Testis (tissue), 3 donors: Measurements from ENCODE around the gene SPDYE17. TPM values are rescaled to one million over a fixed set of nuclear protein-coding genes. Genes with fewer than 3 reads are reported as not detected.
"Not testable (repeated sequence)": the region's sequence is repeated elsewhere in the genome, so short reads cannot be mapped to it uniquely, and the experiment has no call there.

Experiments used
- DNase-seq: peaks from one replicate; pipeline ENCODE4 v3.0.0-alpha.2; 2019
- H3K27ac ChIP-seq, 2 donors: fragments of 200-600 bp; sonication (generic); one replicate each; pipeline ENCODE4 v1.5.1; 2019
- H3K27me3 ChIP-seq: fragments of 200-600 bp; sonication (generic); one replicate; pipeline ENCODE4 v1.5.1; 2019
- H3K36me3 ChIP-seq: fragments of 200-600 bp; sonication (generic); one replicate; pipeline ENCODE4 v1.5.1; 2017; ENCODE audit warnings: low read depth; ENCODE audit errors: missing control alignments
- H3K4me1 ChIP-seq: fragments of 200-600 bp; sonication (generic); one replicate; pipeline ENCODE4 v1.5.1; 2019
- H3K4me3 ChIP-seq, 2 donors: fragments of 200-600 bp; sonication (generic); one replicate each; pipeline ENCODE4 v1.5.1; 2017 to 2019
- H3K9me3 ChIP-seq: fragments of 200-600 bp; sonication (generic); one replicate; pipeline ENCODE4 v1.5.1; 2017
- CTCF ChIP-seq, 3 experiments: fragments of 450-650 bp in 2 of 3; fragments of 200-600 bp in 1 of 3; sonication (generic) in 1 of 3; IDR thresholded peaks; one replicate each; pipeline ENCODE4 v1.5.1; 2016 to 2019; ENCODE audit warnings: antibody characterized with exemption in 3 of 3, mild to moderate bottlenecking in 2 of 3, moderate library complexity in 1 of 3
- POLR2A ChIP-seq: fragments of 450-650 bp; IDR thresholded peaks from one replicate; pipeline ENCODE4 v1.6.1; 2017; ENCODE audit warnings: antibody characterized with exemption, mild to moderate bottlenecking, moderate library complexity
- WGBS, 2 donors: methylation state at CpG; one replicate each; pipeline ENCODE4 v1.1.5; 2018; 5-methylcytosine and 5-hydroxymethylcytosine counted together
- intact Hi-C: fragments of 100-400 bp; cut with DNase I; formaldehyde crosslinking; loops from one replicate; pipeline ENCODE4 v1.15.1; 2023; ENCODE audit warnings: low total_unique reads
- polyA plus RNA-seq: library from polyadenylated mRNA; stranded (reverse); fragments of 350-450 nt; fragmentation: Illumina TruSeq; extraction: RNeasy Lipid Tissue Mini Kit (QIAGEN cat#74804); gene quantifications from one replicate; pipeline ENCODE4 v1.2.3, GENCODE V29; 2014; ENCODE audit warnings: low read depth, low replicate concordance; ENCODE audit not compliant: insufficient read depth
- total RNA-seq, 2 donors: library from RNA; depleted of rRNA; stranded (reverse); fragments of >200 nt; gene quantifications; one replicate each; pipeline ENCODE4 v1.2.3, GENCODE V29; 2016

SPDYE17 gene
- total and polyA plus RNA-seq, 3 donors from 2014 or later = not detected

DNA sequence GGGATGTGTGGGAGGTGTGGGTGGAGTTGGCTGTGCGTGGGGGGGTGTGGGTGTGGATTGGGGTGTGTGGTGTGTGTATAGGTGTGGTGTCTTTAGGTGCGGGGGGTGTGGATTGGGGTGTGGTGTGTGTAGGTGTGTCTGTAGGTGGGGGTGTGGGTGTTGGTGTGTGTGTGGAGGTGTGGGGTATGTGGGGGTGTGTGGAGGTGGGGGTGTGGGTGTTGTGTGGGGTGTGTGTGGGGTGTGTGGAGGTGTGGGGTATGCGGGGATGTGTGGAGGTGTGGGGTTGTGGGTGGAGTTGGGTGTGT is 33.9 kb downstream of the SPDYE17 start:
- WGBS, 2 donors = 65 to 71% methylated on average over 3 of the region's 3 CpGs
- Histone ChIP-seq H3K27me3 (no peaks in the 10 kb centered on the region), H3K27ac (no peak overlapping the region), H3K36me3 (no peaks in the 10 kb centered on the region), H3K9me3 (no peaks in the 10 kb centered on the region), H3K4me3 (no peak overlapping the region), H3K4me1 (no peaks in the 10 kb centered on the region)
- TF ChIP-seq POLR2A (no peak), CTCF (IDR thresholded peaks at IDR 0.05) (no peak)
- no peak for DNase-seq
- intact Hi-C loops = no loop called here

DNA sequence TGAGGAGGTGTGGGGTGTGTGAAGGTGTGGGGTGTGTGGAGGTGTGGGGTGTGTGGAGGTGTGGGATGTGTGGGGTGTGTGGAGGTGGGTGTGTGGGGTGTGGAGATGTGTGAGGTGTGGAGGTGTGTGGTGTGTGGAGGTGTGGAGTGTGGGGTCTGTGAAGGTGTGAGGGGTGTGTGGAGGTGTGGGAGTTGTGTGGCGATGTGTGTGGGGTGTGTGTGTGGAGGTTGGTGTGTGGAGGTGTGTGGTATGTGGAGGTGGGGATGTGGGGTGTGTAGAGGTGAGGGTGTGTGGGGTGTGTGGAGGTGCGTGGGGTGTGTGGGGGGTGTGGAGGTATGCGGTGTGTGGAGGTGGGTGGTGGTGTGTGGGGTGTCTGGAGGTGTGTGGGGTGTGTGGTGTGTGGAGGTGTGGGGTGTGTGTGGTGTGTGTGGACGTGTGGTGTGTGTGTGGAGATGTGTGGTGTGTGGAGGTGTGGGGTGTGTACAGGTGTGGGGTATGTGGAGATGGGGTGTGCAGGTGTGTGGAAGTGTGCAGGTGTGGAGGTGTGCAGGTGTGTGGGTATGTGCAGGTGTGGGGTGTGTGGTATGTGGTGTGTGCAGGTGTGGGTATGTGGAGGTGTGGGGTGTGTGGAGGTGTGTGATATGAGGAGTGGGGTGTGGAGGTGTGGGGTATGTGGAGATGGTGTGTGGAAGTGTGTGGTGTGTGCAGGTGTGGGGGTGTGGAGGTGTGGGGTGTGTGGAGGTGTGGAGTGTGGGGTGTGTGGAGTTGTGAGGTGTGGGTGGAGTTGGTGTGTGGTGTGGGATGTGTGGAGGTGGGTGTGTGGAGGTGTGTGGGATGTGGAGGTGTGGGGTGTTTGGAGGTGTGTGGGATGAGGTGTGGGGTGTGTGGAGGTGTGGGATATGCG is 34.5 kb downstream of the SPDYE17 start:
- no peaks in the 10 kb centered on the region for H3K4me1 ChIP-seq
- no peak for TF ChIP-seq POLR2A
- TF ChIP-seq CTCF (IDR thresholded peaks at IDR 0.05) = no peak
- H3K27me3 ChIP-seq = no peaks in the 10 kb centered on the region
- H3K4me3 ChIP-seq = no peak overlapping the region
- no peaks in the 10 kb centered on the region for H3K36me3 ChIP-seq
- no peak overlapping the region for H3K27ac ChIP-seq
- no peak for DNase-seq
- 60 to 69% methylated on average over 5 of the region's 5 CpGs for whole genome bisulfite sequencing, 2 donors
- no peaks in the 10 kb centered on the region for H3K9me3 ChIP-seq
- intact Hi-C loops = no loop called here

DNA sequence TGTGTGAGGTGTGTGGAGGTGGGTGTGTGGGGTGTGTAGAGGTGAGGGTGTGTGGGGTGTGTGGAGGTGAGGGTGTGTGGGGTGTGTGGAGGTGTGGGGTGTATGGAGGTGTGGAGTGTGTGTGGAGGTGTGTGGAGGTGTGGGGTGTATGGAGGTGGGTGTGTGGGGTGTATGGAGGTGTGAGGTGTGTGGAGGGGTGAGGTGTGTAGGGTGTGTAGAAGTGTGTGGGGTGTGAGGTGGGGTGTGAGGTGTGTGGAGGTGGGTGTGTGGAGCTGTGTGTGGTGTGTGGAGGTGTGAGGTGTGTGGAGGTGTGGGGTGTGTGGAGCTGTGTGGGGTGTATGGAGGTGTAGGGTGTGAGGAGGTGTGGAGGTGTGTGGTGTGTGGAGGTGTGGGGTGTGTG is 35.2 kb downstream of the SPDYE17 start:
- intact Hi-C loops, H3K27ac ChIP-seq, DNase-seq: not testable (repeated sequence)

GRCh38 chr7:76994286-76994685 is 37.9 kb downstream of the SPDYE17 start:
- intact Hi-C loops, H3K36me3 ChIP-seq, H3K4me3 ChIP-seq, H3K27me3 ChIP-seq, H3K9me3 ChIP-seq, DNase-seq, H3K4me1 ChIP-seq, H3K27ac ChIP-seq: not testable (repeated sequence)
- WGBS, 2 donors = 93% methylated on average over 6 of the region's 13 CpGs; no CpG with 5 or more reads in 1 of the 2 donors

More for the DNA sequence above, 35.2 kb downstream of the SPDYE17 start:
- H3K4me3 ChIP-seq, H3K27me3 ChIP-seq, H3K36me3 ChIP-seq, H3K9me3 ChIP-seq, H3K4me1 ChIP-seq: not testable (repeated sequence)

GRCh38 chr7:76993831-76994230 is 38.3 kb downstream of the SPDYE17 start:
- intact Hi-C loops, H3K27me3 ChIP-seq, H3K4me1 ChIP-seq, H3K36me3 ChIP-seq, DNase-seq, H3K4me3 ChIP-seq, H3K27ac ChIP-seq, H3K9me3 ChIP-seq: not testable (repeated sequence)
- 93 to 96% methylated on average over 10 to 18 of the region's 19 CpGs for WGBS, 2 donors

DNA sequence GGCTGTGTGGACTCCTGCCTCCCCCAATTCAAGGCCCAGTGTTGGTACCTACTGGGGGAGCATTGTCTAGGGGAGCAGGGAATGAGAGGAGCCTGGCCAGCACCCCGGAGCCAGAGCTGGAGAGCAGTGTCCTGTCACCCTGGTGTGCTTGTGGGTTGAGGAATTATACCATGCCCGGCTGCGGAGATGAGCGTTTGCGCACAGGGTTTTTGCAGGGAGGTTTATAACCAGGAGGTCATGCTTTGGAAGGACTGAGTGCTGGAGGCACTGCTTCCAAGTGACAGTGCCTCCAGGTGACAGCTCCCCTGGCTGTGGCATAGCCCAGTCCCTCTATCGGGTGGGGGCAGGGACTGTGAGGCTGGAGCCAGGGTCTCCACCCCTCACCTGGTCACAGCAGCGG is 39.3 kb downstream of the SPDYE17 start:
- intact Hi-C loops = not testable (repeated sequence)

GRCh38 chr7:76992204-76992603 is 40.0 kb downstream of the SPDYE17 start:
- WGBS, 2 donors = 71 to 78% methylated on average over 6 to 7 of the region's 18 CpGs
- DNase-seq, H3K4me3 ChIP-seq, H3K27ac ChIP-seq, intact Hi-C loops, H3K9me3 ChIP-seq, H3K27me3 ChIP-seq, H3K4me1 ChIP-seq, H3K36me3 ChIP-seq: not testable (repeated sequence)

More for the DNA sequence above, 39.3 kb downstream of the SPDYE17 start:
- H3K27me3 ChIP-seq, H3K4me3 ChIP-seq, H3K9me3 ChIP-seq, DNase-seq, H3K36me3 ChIP-seq, H3K27ac ChIP-seq, H3K4me1 ChIP-seq: not testable (repeated sequence)
- WGBS, 2 donors = 94 to 100% methylated on average over 1 to 5 of the region's 7 CpGs

DNA sequence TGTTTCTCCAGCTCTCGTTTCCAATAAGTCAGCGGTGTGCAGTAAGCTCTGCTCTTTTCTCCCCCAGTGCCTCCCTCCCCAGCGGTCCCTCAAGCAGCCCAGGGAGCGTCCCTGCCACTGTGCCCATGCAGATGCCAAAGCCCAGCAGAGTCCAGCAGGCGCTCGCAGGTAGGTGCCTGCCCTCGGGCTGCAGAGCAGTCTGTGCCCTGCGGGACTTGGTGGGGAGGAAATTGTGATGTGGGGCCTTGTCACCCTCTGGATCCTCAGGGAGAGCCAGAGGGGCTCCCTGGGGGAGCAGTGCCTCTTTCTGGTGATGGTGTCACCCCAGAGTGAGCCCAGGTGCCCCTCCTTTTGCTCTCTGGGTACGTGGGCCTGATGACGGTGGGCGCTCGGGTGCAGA is 42.0 kb downstream of the SPDYE17 start:
- H3K27ac ChIP-seq, H3K4me1 ChIP-seq, H3K27me3 ChIP-seq, H3K36me3 ChIP-seq, intact Hi-C loops, H3K9me3 ChIP-seq, H3K4me3 ChIP-seq, DNase-seq: not testable (repeated sequence)
- 93 to 100% methylated on average over 5 of the region's 12 CpGs for WGBS, 2 donors

DNA sequence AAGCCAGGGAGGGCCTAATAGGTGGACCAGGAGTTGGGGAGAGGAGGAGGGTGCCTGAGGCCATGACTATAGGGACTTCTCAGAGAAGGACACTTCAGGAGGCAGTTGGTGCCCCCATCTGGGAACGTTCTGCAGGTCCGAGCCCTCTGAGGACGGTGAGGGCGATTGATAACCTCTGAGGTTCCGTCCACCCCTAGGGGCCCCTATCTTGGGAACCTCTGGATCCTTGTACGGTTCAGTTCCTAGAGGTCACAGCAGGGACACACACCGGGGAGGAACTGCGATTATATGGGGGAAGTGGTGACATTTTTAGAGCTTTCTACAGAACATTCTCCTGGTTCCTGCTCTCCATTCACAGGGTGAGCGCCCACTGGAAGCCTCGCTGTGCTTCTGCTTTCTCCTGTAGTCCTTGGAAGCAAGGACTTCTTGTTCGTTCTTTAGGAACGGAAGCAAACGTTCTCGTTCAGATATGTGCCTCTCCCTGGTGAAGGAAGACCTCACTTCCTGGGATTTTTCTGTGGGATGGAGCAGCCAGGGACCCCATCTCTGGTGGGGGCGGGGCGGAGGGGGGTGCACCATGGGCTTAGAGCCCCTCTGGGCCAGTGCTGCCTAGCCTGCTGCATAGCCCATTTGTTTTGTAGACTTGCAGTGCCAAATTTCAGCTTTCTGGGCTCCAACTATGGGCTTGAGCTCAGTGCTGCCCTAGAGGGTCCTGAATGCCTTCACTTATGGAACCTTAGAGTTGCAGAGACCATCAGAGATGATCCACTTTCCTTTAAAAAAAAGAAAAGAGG is 46.0 kb downstream of the SPDYE17 start:
- DNase-seq, H3K27me3 ChIP-seq, intact Hi-C loops, H3K27ac ChIP-seq, H3K4me1 ChIP-seq, H3K36me3 ChIP-seq, H3K4me3 ChIP-seq, H3K9me3 ChIP-seq: not testable (repeated sequence)
- 60 to 65% methylated on average over 9 of the region's 16 CpGs for WGBS, 2 donors

DNA sequence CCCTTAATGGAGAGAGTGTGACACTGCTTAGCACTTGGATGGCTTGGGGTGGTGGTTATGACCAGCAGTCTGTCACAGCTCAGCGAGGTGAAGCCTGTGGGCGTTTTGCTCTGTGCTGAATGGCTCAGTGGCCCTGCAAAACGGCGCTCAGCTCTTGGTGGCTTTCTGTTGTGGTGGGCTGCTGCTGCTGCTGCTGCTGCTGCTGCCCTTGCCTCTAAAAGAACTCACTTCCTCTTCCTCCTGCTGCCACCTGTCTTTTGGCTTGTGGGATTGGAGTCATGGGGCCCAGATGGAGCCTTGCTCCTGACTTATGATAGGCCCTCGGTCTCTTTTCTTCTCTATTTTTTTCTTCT is 47.4 kb downstream of the SPDYE17 start:
- H3K4me1 ChIP-seq, H3K36me3 ChIP-seq, intact Hi-C loops, H3K4me3 ChIP-seq, H3K27ac ChIP-seq, DNase-seq, H3K9me3 ChIP-seq, H3K27me3 ChIP-seq: not testable (repeated sequence)
- no CpG with 5 or more reads among the region's 5 CpGs for WGBS, 2 donors
